ENCODE results near the gene PTP4A1.
"Not testable (repeated sequence)": the region's sequence is repeated elsewhere in the genome, so short reads cannot be mapped to it uniquely, and the experiment has no call there.

PTP4A1 gene

DNA sequence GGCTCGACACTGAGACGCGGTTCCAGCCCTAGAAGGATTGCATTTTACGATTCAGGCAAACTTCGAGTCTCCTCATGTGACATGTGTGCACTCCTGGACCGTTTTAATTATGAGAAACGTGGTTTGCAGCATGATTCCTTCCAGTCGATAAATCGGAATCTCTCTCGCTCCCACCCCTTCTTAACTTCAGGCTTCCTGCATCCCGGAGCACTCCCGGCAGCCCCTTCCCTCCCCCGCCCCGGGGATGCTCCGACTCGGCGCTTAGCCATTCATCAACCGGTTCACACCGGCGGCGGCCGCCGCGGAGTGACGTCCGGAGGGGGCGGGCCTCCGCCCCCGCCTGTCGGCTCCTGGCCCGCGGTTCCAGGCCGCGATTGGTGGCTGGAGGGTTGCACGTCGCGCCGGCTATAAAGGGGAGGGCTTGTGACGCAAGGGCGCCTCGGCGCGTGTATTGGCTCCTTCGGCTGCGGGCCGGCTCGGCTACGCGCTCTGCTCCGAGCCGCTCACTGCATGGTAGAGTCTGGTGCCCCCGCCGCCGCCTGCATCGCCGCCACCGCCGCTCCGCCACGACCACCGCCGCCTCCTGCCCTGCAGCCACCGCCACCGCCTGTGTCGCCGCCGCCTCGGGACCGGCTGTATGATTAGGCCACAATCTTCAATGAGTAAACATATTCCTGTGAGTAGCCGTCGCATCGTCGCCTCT lies at the start of gene PTP4A1, which contains the start of gene LOC128125822:
PTP4A1 (plus strand) TSS at position 437 of the 703 bp plus-strand sequence. CDS start 4,401 bp downstream, outside the sequence.
LOC128125822 (plus strand) TSS at position 437 of the 703 bp plus-strand sequence.
- Histone ChIP-seq H3K27me3 (ENCODE audit: control insufficient read depth in 1 of 2, insufficient read depth in 2 of 2, low read length in 2 of 2) (no peaks in the 10 kb centered on the region), H3K27ac (ENCODE audit: low read depth, low read length) (peak within 1 kb of the TSS; percentile 99), H3K9me3 (ENCODE audit: control insufficient read depth in 1 of 2, low read length in 2 of 2) (no peaks in the 10 kb centered on the region), H3K4me1 (ENCODE audit: control insufficient read depth in 1 of 2, insufficient read depth in 2 of 2, low read length in 2 of 2) (peaks cover 14 to 30% of the 10 kb centered on the region in 2 donors), H3K9ac (ENCODE audit: low read depth in 1 of 2, low read length in 2 of 2) (peak within 1 kb of the TSS; percentile 91 to 95), H3K4me3 (ENCODE audit: low read depth in 1 of 2, low read length in 2 of 2) (peak within 1 kb of the TSS; percentile 83 to 89), H3K36me3 (ENCODE audit: control insufficient read depth in 1 of 2, insufficient read depth in 2 of 2, low read length in 2 of 2) (peaks cover 8 to 10% of the 10 kb centered on the region in 2 donors)

DNA sequence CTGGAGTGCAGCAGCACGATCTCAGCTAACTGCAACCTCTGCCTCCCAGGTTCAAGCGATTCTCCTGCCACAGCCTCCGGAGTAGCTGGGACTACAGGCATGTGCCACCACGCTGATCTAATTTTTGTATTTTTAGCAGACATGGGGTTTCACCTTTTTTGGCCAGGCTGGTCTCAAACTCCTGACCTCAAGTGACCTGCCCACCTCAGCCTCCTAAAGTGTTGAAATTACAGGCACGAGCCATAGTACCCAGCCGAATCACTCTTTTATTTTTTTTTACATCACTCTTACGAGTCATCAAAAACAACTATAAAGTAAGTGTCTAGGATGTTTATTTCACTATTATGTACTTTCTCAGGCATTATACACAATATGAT lies 49.4 kb upstream of the PTP4A1 start:
- not testable (repeated sequence) for H3K9me3 ChIP-seq (ENCODE audit: control insufficient read depth in 1 of 2, low read length in 2 of 2)

DNA sequence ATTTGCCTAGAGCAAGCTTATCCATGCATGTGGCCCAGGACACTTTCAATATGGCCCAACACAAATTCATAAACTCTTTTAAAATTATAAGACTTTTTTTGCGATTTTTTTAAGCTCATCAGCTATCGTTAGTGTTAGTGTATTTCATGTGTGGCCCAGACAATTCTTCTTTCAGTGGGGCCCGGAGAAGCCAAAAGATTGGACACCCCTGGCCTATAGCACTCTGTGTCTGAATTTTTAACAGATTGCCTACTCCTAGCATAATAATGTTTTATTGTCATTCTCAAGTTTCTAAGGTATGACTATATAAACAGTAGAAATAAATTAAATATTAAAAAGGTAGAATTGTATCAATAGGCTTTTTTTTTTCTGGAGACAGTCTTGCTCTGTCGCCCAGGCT lies 48.6 kb upstream of the PTP4A1 start:
- H3K27ac ChIP-seq (ENCODE audit: low read depth, low read length), result no peak overlapping the region
- H3K36me3 ChIP-seq (ENCODE audit: control insufficient read depth in 1 of 2, insufficient read depth in 2 of 2, low read length in 2 of 2), result no peaks in the 10 kb centered on the region
- H3K9me3 ChIP-seq (ENCODE audit: control insufficient read depth in 1 of 2, low read length in 2 of 2), result no peaks in the 10 kb centered on the region
- H3K27me3 ChIP-seq (ENCODE audit: control insufficient read depth in 1 of 2, insufficient read depth in 2 of 2, low read length in 2 of 2), result no peaks in the 10 kb centered on the region
- no peak overlapping the region for H3K4me3 ChIP-seq (ENCODE audit: low read depth in 1 of 2, low read length in 2 of 2)
- H3K4me1 ChIP-seq (ENCODE audit: control insufficient read depth in 1 of 2, insufficient read depth in 2 of 2, low read length in 2 of 2), result peaks cover 6 to 15% of the 10 kb centered on the region in 2 donors
- H3K9ac ChIP-seq (ENCODE audit: low read depth in 1 of 2, low read length in 2 of 2), result no peak overlapping the region

More for the DNA sequence above, 49.4 kb upstream of the PTP4A1 start:
- not testable (repeated sequence) for H3K36me3 ChIP-seq (ENCODE audit: control insufficient read depth in 1 of 2, insufficient read depth in 2 of 2, low read length in 2 of 2); H3K27me3 ChIP-seq (ENCODE audit: control insufficient read depth in 1 of 2, insufficient read depth in 2 of 2, low read length in 2 of 2); H3K9ac ChIP-seq (ENCODE audit: low read depth in 1 of 2, low read length in 2 of 2); H3K4me3 ChIP-seq (ENCODE audit: low read depth in 1 of 2, low read length in 2 of 2); H3K27ac ChIP-seq (ENCODE audit: low read depth, low read length)
- peaks cover 2 to 16% of the 10 kb centered on the region in 2 donors for H3K4me1 ChIP-seq (ENCODE audit: control insufficient read depth in 1 of 2, insufficient read depth in 2 of 2, low read length in 2 of 2)

DNA sequence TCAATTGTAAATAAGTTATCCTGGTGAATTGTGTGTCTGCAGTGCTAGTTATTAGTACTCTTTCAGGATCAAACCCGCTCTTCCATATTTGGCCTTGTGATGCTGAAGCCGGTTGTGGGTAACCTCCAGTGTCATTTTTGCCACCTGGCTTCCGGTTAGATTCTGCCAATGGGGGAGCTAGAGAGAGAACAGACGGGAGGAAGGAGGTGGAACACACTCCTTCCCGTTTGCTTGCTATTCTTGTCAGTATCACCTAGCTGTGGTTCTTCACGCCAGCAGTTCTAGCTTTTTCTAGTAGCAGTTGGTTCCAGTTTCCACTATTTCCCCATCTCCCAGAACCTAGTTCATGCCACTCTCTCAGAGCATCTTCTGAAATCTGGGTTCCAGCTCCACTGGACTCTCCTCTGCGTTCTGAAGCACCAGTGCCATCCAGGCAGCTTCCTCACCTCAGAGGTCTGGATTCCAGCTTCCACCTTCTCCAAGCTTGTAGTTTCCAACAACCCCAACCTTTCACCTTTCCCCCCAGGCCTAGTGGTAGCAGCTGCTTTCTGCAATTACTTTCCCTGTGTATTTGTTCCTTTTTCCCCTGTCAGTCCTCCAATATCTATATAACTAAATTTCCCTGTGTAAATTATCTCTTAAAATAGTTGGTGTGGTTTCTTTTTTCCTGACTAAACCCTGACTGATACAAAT lies 46.9 kb upstream of the PTP4A1 start:
- H3K36me3 ChIP-seq (ENCODE audit: control insufficient read depth in 1 of 2, insufficient read depth in 2 of 2, low read length in 2 of 2), result no peaks in the 10 kb centered on the region
- no peak overlapping the region for H3K27ac ChIP-seq (ENCODE audit: low read depth, low read length)
- peaks cover 6 to 15% of the 10 kb centered on the region in 2 donors for H3K4me1 ChIP-seq (ENCODE audit: control insufficient read depth in 1 of 2, insufficient read depth in 2 of 2, low read length in 2 of 2)
- H3K27me3 ChIP-seq (ENCODE audit: control insufficient read depth in 1 of 2, insufficient read depth in 2 of 2, low read length in 2 of 2), result no peaks in the 10 kb centered on the region
- no peaks in the 10 kb centered on the region for H3K9me3 ChIP-seq (ENCODE audit: control insufficient read depth in 1 of 2, low read length in 2 of 2)
- no peak overlapping the region for H3K9ac ChIP-seq (ENCODE audit: low read depth in 1 of 2, low read length in 2 of 2)
- no peak overlapping the region for H3K4me3 ChIP-seq (ENCODE audit: low read depth in 1 of 2, low read length in 2 of 2)

DNA sequence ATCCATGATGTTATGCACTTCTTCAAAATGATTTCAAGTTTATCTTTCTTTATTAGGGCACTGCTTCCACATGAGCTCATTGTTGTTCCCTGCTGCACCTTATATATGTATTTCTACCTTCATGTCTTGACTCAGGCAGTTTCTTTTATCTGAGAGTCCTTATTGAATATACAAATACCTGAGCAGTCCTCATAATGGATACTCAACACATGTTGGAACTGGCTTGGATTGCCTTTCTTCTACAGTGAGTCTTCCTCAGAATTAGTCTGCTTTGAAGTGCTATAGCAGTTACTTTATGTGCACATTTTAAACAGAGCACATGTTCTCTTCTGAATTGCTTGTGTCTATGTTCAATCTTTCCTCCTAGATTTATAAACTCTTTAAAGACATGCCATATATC lies 45.3 kb upstream of the PTP4A1 start:
- no peaks in the 10 kb centered on the region for H3K27me3 ChIP-seq (ENCODE audit: control insufficient read depth in 1 of 2, insufficient read depth in 2 of 2, low read length in 2 of 2)
- no peak overlapping the region for H3K9ac ChIP-seq (ENCODE audit: low read depth in 1 of 2, low read length in 2 of 2)
- H3K9me3 ChIP-seq (ENCODE audit: control insufficient read depth in 1 of 2, low read length in 2 of 2), result no peaks in the 10 kb centered on the region
- H3K27ac ChIP-seq (ENCODE audit: low read depth, low read length), result no peak overlapping the region
- no peaks in the 10 kb centered on the region for H3K36me3 ChIP-seq (ENCODE audit: control insufficient read depth in 1 of 2, insufficient read depth in 2 of 2, low read length in 2 of 2)
- H3K4me3 ChIP-seq (ENCODE audit: low read depth in 1 of 2, low read length in 2 of 2), result no peak overlapping the region
- H3K4me1 ChIP-seq (ENCODE audit: control insufficient read depth in 1 of 2, insufficient read depth in 2 of 2, low read length in 2 of 2), result peaks cover 6 to 15% of the 10 kb centered on the region in 2 donors

DNA sequence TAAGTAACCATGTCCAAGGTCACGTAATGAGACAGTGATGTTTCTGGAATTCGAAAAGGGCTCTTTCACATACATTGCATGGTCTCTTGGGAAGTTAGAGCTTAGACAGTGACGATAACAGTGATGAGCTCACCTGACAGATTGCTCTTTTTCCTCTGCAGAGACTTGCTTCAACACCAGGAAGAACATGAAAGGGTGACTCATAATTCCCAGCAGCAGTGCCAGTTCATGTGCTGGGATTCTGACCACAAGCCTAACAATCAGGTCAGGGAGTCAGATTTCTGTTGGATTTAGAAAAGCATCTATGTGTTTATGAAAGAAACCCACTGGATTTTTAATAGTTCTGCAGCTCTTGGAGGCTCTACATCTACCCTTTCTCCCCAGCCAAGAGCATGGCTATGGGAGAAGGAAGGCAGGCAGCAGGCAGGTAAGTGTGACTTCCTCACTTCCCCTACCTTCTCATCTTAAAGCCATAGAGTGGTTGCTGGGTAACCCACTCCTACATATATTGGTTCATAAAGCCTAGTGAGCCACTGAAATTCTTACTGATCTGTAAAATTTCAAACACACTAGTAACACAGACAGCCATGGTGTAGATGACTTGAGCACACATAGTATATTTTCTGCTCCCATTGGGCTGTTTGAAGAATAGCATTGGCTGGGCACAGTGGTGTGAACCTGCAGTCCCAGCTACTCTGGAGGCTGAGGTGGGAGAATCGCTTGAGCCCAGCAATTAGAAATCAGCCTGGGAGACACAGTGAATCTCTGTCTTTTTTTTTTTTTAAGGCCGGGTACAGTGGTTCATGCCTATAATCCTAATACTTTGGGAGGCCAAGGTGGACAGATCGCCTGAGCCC lies 44.4 kb upstream of the PTP4A1 start:
- no peaks in the 10 kb centered on the region for H3K27me3 ChIP-seq (ENCODE audit: control insufficient read depth in 1 of 2, insufficient read depth in 2 of 2, low read length in 2 of 2)
- no peaks in the 10 kb centered on the region for H3K9me3 ChIP-seq (ENCODE audit: control insufficient read depth in 1 of 2, low read length in 2 of 2)
- peaks cover 6 to 15% of the 10 kb centered on the region in 2 donors for H3K4me1 ChIP-seq (ENCODE audit: control insufficient read depth in 1 of 2, insufficient read depth in 2 of 2, low read length in 2 of 2)
- H3K27ac ChIP-seq (ENCODE audit: low read depth, low read length), result no peak overlapping the region
- no peak overlapping the region for H3K9ac ChIP-seq (ENCODE audit: low read depth in 1 of 2, low read length in 2 of 2)
- H3K36me3 ChIP-seq (ENCODE audit: control insufficient read depth in 1 of 2, insufficient read depth in 2 of 2, low read length in 2 of 2), result no peaks in the 10 kb centered on the region
- no peak overlapping the region for H3K4me3 ChIP-seq (ENCODE audit: low read depth in 1 of 2, low read length in 2 of 2)

DNA sequence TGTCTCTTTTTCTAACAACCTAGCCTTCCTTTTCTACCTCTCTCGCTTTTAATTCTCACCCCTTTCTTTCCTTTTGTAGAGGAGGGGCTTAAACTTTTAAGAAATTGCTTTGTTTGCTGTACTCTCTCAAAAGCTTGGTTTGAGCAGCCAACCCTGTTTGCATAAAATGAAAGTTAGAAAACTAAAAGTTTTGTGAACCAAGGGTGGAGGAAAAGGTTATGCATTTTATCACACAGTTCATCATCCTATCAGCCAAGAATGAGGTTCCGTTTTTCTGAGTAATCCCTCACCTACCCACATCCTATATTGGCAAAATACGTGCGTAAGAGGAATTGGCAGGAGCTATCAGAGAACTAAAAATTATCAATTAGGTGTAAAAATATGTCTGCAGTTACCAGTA lies 42.8 kb upstream of the PTP4A1 start:
- Histone ChIP-seq H3K9me3 (ENCODE audit: control insufficient read depth in 1 of 2, low read length in 2 of 2) (no peaks in the 10 kb centered on the region), H3K4me1 (ENCODE audit: control insufficient read depth in 1 of 2, insufficient read depth in 2 of 2, low read length in 2 of 2) (peaks cover 6 to 15% of the 10 kb centered on the region in 2 donors), H3K36me3 (ENCODE audit: control insufficient read depth in 1 of 2, insufficient read depth in 2 of 2, low read length in 2 of 2) (no peaks in the 10 kb centered on the region), H3K4me3 (ENCODE audit: low read depth in 1 of 2, low read length in 2 of 2) (no peak overlapping the region), H3K27me3 (ENCODE audit: control insufficient read depth in 1 of 2, insufficient read depth in 2 of 2, low read length in 2 of 2) (no peaks in the 10 kb centered on the region), H3K27ac (ENCODE audit: low read depth, low read length) (no peak overlapping the region), H3K9ac (ENCODE audit: low read depth in 1 of 2, low read length in 2 of 2) (no peak overlapping the region)

DNA sequence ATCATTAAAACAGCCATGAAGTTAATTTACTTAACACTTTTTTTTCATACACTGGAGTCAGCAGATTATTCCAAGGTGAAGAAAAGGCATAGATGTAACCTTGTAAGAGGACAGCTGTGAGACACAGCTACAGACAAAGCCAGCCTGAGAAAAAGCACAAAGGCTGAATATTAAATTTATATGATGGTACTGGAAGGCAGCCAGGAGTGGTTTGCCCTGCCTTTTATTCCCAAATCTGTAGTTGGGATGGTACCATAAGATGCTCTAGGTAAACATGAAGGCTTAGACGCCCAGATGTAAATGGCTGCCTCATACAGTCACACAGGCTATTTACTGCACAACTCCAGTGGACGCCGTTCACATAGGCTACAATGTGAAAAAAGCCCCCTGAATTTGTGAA lies 42.1 kb upstream of the PTP4A1 start:
- Histone ChIP-seq H3K9me3 (ENCODE audit: control insufficient read depth in 1 of 2, low read length in 2 of 2) (no peaks in the 10 kb centered on the region), H3K4me3 (ENCODE audit: low read depth in 1 of 2, low read length in 2 of 2) (no peak overlapping the region), H3K36me3 (ENCODE audit: control insufficient read depth in 1 of 2, insufficient read depth in 2 of 2, low read length in 2 of 2) (no peaks in the 10 kb centered on the region), H3K4me1 (ENCODE audit: control insufficient read depth in 1 of 2, insufficient read depth in 2 of 2, low read length in 2 of 2) (peaks cover 6 to 15% of the 10 kb centered on the region in 2 donors), H3K9ac (ENCODE audit: low read depth in 1 of 2, low read length in 2 of 2) (no peak overlapping the region), H3K27me3 (ENCODE audit: control insufficient read depth in 1 of 2, insufficient read depth in 2 of 2, low read length in 2 of 2) (no peaks in the 10 kb centered on the region), H3K27ac (ENCODE audit: low read depth, low read length) (no peak overlapping the region)

DNA sequence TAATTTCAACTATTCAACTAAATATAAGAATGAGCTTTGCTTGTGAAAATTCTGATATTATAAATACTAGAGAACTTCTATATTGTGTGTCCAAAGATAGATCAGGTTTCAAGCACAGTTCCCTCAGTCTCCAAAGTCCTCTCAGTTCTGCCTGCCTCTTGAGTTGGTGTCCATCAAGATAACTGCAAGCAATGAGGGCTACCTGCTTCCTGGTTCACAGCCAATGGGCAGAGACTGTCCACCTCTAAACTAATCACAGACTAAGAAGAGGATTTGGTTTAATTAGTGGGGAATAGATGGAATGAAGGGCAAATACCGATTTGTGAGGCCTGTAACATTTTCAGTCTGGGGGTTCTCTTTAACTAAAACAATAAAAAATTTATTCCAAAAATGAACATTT lies 41.3 kb upstream of the PTP4A1 start:
- no peak overlapping the region for H3K4me3 ChIP-seq (ENCODE audit: low read depth in 1 of 2, low read length in 2 of 2)
- H3K27ac ChIP-seq (ENCODE audit: low read depth, low read length), result no peak overlapping the region
- H3K9me3 ChIP-seq (ENCODE audit: control insufficient read depth in 1 of 2, low read length in 2 of 2), result no peaks in the 10 kb centered on the region
- H3K9ac ChIP-seq (ENCODE audit: low read depth in 1 of 2, low read length in 2 of 2), result no peak overlapping the region
- H3K4me1 ChIP-seq (ENCODE audit: control insufficient read depth in 1 of 2, insufficient read depth in 2 of 2, low read length in 2 of 2), result peaks cover 6 to 15% of the 10 kb centered on the region in 2 donors
- no peaks in the 10 kb centered on the region for H3K36me3 ChIP-seq (ENCODE audit: control insufficient read depth in 1 of 2, insufficient read depth in 2 of 2, low read length in 2 of 2)
- no peaks in the 10 kb centered on the region for H3K27me3 ChIP-seq (ENCODE audit: control insufficient read depth in 1 of 2, insufficient read depth in 2 of 2, low read length in 2 of 2)

DNA sequence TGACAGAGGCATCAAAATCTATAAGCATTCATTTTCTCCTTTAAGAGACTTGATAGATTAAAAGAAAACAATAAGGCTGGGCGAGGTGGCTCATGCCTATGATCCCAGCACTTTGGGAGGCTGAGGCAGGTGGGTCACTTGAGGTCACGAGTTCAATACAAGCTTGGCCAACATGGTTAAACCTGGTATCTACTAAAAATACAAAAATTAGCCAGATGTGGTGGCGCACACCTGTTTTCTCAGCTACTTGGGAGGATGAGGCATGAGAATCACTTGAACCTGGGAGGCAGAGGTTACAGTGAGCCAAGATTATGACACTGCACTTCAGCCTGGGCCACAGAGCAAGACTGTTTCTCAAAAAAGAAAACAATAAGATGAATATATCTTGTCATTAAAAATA lies 39.3 kb upstream of the PTP4A1 start:
- Histone ChIP-seq H3K9me3 (ENCODE audit: control insufficient read depth in 1 of 2, low read length in 2 of 2) (no peaks in the 10 kb centered on the region), H3K9ac (ENCODE audit: low read depth in 1 of 2, low read length in 2 of 2) (no peak overlapping the region), H3K4me3 (ENCODE audit: low read depth in 1 of 2, low read length in 2 of 2) (no peak overlapping the region), H3K27ac (ENCODE audit: low read depth, low read length) (no peak overlapping the region), H3K4me1 (ENCODE audit: control insufficient read depth in 1 of 2, insufficient read depth in 2 of 2, low read length in 2 of 2) (peaks cover 2 to 10% of the 10 kb centered on the region in 2 donors), H3K27me3 (ENCODE audit: control insufficient read depth in 1 of 2, insufficient read depth in 2 of 2, low read length in 2 of 2) (no peaks in the 10 kb centered on the region), H3K36me3 (ENCODE audit: control insufficient read depth in 1 of 2, insufficient read depth in 2 of 2, low read length in 2 of 2) (no peaks in the 10 kb centered on the region)
